Adrenal gland (tissue), 5 donors: ENCODE data around the gene CDH4.

Source experiments
- POLR2A ChIP-seq, 2 donors: fragments of 450-650 bp; IDR thresholded peaks; one replicate each; pipeline ENCODE4 v1.6.1; 2017; ENCODE audit warnings: antibody characterized with exemption in 2 of 2, mild to moderate bottlenecking in 2 of 2, moderate library complexity in 1 of 2
- TF ChIP-seq, protein P1 (sequence below), 6 experiments: fragments of 450-650 bp in 4 of 6; fragments of 200-600 bp in 2 of 6; sonication (generic) in 1 of 6; IDR thresholded peaks; 1 replicate in 5 of 6; 2 replicates in 1 of 6; pipeline versions ENCODE4 v1.5.1 to v1.8.0; 2016 to 2021; ENCODE audit warnings: antibody characterized with exemption in 6 of 6, mild to moderate bottlenecking in 2 of 6, moderate library complexity in 1 of 6
- donor health status: DM: no; HTN: no; CAD: no.

- TF ChIP-seq, protein P1, sequence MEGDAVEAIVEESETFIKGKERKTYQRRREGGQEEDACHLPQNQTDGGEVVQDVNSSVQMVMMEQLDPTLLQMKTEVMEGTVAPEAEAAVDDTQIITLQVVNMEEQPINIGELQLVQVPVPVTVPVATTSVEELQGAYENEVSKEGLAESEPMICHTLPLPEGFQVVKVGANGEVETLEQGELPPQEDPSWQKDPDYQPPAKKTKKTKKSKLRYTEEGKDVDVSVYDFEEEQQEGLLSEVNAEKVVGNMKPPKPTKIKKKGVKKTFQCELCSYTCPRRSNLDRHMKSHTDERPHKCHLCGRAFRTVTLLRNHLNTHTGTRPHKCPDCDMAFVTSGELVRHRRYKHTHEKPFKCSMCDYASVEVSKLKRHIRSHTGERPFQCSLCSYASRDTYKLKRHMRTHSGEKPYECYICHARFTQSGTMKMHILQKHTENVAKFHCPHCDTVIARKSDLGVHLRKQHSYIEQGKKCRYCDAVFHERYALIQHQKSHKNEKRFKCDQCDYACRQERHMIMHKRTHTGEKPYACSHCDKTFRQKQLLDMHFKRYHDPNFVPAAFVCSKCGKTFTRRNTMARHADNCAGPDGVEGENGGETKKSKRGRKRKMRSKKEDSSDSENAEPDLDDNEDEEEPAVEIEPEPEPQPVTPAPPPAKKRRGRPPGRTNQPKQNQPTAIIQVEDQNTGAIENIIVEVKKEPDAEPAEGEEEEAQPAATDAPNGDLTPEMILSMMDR (IDR thresholded peaks at IDR 0.05) = no peak
- no peak for TF ChIP-seq POLR2A (IDR thresholded peaks at IDR 0.05)
Measured at GRCh38 chr20:61798632-61799031, 546.6 kb downstream of the CDH4 start.
